ENCODE data around the gene GRHL1.
"Not testable (repeated sequence)": the region's sequence is repeated elsewhere in the genome, so short reads cannot be mapped to it uniquely, and the experiment has no call there.

GRHL1 gene

DNA sequence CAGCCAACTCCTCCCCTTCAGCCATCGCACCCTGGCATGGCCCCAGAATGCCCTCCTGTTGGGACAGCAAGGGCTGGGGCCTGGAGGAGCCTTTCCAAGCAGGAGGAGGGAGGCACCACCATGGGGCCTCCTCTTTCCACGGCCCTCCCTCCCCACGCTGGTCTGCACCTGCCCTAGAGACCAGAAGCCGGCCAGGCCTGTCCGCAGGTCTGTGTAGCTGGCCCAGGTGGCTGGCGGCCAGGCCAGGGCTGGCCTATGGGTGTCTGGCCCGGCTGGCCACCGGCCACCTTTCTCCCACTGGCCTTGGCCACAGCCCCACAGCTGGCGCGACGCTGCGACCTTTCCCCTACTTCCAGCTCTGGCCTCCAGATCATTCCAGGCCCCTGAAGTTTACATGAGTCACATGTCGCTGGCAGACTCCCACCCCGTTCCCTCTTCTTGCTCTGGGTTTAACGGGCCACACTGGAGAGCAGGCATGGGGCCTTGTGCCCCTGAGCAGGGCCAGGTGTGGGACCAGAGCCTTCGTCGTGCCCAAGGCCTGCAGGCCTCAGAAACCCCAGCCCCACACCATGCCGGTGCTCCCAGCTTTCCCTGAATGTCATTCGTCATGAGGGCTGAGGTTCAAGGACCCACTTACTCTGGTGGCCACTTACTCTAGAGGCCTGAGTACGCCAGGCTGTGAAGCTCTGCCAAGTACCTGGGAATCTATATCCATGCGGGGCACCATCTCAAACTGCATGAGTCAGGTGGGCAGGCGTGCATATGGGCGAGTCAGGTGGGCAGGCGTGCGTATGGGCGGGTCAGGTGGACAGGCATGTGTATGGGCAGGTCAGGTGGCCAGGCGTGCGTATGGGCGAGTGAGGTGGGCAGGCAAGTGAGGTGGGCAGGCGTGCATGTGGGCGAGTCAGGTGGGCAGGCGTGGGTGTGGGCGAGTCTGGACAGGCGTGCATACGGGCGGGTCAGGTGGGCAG lies 58.6 kb downstream of the GRHL1 start:
- no peak overlapping the region for H3K4me3 ChIP-seq (ENCODE audit: low read depth, low read length)
- TF ChIP-seq, protein P1, sequence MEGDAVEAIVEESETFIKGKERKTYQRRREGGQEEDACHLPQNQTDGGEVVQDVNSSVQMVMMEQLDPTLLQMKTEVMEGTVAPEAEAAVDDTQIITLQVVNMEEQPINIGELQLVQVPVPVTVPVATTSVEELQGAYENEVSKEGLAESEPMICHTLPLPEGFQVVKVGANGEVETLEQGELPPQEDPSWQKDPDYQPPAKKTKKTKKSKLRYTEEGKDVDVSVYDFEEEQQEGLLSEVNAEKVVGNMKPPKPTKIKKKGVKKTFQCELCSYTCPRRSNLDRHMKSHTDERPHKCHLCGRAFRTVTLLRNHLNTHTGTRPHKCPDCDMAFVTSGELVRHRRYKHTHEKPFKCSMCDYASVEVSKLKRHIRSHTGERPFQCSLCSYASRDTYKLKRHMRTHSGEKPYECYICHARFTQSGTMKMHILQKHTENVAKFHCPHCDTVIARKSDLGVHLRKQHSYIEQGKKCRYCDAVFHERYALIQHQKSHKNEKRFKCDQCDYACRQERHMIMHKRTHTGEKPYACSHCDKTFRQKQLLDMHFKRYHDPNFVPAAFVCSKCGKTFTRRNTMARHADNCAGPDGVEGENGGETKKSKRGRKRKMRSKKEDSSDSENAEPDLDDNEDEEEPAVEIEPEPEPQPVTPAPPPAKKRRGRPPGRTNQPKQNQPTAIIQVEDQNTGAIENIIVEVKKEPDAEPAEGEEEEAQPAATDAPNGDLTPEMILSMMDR (IDR thresholded peaks at IDR 0.05; ENCODE audit: low read depth, low read length), result no peak

DNA sequence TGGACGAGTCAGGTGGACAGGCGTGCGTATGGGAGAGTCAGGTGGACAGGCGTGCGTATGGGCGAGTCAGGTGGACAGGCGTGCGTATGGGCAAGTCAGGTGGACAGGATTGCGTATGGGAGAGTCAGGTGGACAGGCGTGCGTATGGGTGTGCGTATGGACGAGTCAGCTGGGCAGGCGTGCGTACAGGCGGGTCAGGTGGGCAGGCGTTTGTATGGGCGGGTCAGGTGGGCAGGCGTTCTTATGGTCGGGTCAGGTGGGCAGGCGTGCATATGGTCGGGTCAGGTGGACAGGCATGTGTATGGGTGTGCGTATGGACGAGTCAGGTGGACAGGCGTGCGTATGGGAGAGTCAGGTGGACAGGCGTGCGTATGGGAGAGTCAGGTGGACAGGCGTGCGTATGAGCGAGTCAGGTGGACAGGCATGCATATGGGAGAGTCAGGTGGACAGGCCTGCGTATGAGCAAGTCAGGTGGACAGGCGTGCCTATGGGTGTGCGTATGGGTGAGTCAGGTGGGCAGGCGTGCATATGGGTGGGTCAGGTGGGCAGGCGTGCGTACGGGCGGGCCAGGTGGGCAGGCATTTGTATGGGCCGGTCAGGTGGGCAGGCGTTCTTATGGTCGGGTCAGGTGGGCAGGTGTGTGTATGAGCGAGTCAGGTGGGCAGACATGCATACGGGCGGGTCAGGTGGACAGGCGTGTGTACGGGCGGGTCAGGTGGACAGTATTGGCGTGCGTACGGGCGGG lies 59.5 kb downstream of the GRHL1 start:
- H3K4me3 ChIP-seq (ENCODE audit: low read depth, low read length), result not testable (repeated sequence)

DNA sequence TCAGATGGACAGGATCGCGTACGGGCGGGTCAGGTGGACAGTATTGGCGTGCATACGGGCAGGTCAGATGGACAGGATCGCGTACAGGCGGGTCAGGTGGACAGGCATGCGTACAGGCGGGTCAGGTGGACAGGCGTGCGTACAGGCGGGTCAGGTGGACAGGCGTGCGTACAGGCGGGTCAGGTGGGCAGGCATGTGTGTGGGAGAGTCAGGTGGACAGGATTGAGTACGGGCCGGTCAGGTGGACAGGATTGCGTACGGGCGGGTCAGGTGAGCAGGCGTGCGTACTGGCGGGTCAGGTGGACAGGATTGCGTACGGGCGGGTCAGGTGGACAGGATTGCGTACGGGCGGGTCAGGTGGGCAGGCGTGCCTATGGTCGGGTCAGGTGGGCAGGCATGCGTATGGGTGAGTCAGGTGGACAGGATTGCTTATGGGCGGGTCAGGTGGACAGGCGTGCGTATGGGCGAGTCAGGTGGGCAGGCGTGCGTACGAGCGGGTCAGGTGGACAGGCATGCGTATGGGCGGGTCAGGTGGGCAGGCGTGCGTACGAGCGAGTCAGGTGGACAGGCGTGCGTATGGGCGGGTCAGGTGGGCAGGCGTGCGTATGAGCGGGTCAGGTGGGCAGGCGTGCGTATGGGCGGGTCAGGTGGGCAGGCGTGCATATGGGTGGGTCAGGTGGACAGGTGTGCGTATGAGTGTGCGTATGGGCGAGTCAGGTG lies 60.3 kb downstream of the GRHL1 start:
- not testable (repeated sequence) for H3K4me3 ChIP-seq (ENCODE audit: low read depth, low read length)

DNA sequence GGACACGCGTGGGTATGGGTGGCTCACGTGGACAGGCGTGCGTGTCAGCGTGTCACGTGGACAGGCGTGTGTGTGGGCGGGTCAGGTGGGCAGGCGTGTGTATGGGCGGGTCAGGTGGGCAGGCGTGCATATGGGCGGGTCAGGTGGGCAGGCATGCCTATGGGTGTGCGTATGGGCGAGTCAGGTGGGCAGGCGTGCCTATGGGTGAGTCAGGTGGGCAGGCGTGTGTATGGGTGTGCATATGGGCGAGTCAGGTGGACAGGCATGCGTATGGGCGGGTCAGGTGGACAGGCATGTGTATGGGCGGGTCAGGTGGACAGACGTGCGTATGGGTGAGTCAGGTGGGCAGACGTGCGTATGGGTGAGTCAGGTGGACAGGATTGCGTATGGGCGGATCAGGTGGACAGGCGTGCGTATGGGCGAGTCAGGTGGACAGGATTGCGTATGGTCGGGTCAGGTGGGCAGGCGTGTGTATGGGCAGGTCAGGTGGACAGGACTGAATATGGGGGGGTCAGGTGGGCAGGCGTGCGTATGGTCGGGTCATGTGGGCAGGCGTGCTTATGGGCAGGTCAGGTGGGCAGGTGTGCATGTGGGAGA lies 61.0 kb downstream of the GRHL1 start:
- H3K4me3 ChIP-seq (ENCODE audit: low read depth, low read length), result not testable (repeated sequence)

DNA sequence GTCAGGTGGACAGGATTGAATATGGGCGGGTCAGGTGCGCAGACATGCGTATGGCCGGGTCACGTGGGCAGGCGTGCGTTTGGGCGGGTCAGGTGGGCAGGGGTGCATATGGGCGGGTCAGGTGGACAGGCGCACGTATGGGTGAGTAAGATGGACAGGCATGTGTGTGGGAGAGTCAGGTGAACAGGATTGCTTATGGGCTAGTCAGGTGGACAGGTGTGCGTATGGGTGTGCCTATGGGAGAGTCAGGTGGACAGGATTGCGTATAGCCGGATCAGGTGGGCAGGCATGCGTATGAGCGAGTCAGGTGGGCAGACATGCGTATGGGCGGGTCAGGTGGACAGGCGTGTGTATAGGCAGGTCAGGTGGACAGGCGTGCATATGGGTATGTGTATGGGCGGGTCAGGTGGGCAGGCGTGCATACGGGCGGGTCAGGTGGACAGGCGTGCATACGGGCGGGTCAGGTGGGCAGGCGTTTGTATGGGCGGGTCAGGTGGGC lies 61.5 kb downstream of the GRHL1 start:
- H3K4me3 ChIP-seq (ENCODE audit: low read depth, low read length), result no peak overlapping the region
- TF ChIP-seq, protein P1 (IDR thresholded peaks at IDR 0.05; ENCODE audit: low read depth, low read length), result no peak

DNA sequence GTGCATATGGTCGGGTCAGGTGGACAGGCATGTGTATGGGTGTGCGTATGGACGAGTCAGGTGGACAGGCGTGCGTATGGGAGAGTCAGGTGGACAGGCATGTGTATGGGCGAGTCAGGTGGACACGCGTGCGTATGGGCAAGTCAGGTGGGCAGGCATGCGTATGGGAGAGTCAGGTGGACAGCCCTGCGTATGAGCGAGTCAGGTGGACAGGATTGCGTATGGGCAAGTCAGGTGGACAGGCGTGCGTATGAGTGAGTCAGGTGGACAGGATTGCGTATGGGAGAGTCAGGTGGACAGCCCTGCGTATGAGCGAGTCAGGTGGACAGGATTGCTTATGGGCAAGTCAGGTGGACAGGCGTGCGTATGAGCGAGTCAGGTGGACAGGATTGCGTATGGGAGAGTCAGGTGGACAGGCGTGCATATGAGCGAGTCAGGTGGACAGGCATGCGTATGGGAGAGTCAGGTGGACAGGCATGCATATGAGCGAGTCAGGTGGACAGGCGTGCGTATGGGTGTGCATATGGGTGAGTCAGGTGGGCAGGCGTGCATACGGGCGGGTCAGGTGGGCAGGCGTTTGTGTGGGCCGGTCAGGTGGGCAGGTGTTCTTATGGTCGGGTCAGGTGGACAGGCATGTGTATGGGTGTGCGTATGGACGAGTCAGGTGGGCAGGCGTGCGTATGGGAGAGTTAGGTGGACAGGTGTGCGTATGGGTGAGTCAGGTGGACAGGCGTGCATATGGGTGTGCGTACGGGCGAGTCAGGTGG lies 62.3 kb downstream of the GRHL1 start:
- not testable (repeated sequence) for H3K4me3 ChIP-seq (ENCODE audit: low read depth, low read length)

DNA sequence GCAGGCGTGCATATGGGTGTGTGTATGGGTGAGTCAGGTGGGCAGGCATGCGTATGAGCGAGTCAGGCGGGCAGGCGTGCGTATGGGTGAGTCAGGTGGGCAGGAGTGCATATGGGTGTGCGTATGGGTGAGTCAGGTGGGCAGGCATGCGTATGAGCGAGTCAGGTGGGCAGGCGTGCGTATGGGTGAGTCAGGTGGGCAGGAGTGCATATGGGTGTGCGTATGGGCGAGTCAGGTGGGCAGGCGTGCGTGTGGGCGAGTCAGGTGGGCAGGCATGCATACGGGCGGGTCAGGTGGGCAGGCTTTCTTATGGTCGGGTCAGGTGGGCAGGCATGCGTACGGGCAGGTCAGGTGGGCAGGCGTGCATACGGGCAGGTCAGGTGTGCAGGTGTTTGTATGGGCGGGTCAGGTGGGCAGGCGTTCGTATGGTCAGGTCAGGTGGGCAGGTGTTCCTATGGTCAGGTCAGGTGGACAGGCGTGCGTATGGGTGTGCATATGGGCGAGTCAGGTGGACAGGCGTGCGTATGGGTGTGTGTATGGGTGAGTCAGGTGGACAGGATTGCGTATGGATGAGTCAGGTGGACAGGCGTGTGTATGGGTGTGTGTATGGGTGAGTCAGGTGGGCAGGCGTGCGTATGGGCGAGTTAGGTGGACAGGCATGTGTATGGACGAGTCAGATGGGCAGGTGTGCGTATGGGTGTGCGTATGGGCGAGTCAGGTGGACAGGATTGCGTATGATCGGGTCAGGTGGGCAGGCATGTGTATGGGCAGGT lies 63.1 kb downstream of the GRHL1 start:
- TF ChIP-seq, protein P1 (IDR thresholded peaks at IDR 0.05; ENCODE audit: low read depth, low read length), result no peak
- H3K4me3 ChIP-seq (ENCODE audit: low read depth, low read length), result no peak overlapping the region

DNA sequence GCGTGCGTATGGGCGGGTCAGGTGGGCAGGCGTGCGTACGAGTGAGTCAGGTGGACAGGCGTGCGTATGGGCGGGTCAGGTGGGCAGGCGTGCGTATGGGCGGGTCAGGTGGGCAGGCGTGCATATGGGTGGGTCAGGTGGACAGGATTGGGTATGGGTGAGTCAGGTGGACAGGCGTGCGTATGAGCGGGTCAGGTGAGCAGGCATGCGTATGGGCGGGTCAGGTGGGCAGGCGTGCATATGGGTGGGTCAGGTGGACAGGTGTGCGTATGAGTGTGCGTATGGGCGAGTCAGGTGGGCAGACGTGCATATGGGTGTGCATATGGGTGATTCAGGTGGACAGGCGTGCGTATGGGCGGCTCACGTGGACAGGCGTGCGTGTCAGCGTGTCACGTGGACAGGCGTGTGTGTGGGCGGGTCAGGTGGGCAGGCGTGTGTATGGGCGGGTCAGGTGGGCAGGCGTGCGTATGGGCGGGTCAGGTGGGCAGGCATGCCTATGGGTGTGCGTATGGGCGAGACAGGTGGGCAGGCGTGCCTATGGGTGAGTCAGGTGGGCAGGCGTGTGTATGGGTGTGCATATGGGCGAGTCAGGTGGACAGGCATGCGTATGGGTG lies 64.0 kb downstream of the GRHL1 start:
- not testable (repeated sequence) for H3K4me3 ChIP-seq (ENCODE audit: low read depth, low read length)

Measured in WI38 (cell line).